ENCODE measurements around the gene DCP2.

DNA sequence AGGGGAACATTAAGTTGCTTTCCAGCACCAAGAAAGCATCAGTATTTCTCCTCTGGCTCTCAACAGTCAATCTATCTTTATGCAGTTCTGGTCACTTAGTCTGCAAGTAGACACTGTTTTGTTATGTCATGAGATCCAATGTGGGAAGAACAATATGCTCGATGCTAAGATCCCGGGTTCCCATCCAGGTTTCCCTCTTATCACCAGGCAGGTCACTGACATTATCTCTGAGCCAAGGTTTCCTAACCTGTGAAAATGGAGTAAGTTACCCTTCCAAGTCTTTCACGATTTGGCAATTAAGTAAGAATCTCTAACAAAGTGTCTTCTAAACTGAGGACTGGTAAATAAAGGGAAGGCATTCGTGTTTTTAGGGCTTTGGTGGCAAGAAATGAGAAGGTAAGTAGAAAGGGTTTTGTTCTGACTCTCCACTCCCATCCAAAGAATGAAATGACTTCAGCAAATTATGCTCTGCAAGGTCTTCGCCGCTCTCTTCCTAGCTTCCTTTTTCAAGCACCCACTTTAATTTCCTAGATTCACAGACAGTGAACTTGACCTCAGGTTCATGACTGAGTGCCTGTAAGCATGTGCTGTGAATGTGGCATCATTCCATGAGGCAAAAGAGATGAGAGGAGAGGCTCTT is 86.4 kb downstream of the DCP2 start:
- TF ChIP-seq SIN3A (IDR thresholded peaks at IDR 0.05; ENCODE audit: borderline replicate concordance, insufficient read depth, low read length) (no peak), POLR2AphosphoS5 (IDR thresholded peaks at IDR 0.05; ENCODE audit: low read depth, low read length) (no peak), TAF1 (IDR thresholded peaks at IDR 0.05; ENCODE audit: borderline replicate concordance, insufficient read depth, low read length) (no peak), FOXP2 (optimal IDR thresholded peaks at IDR 0.05; ENCODE audit: borderline replicate concordance, extremely low read depth, extremely low read length, insufficient read depth) (no peak)
- TF ChIP-seq, protein P1, sequence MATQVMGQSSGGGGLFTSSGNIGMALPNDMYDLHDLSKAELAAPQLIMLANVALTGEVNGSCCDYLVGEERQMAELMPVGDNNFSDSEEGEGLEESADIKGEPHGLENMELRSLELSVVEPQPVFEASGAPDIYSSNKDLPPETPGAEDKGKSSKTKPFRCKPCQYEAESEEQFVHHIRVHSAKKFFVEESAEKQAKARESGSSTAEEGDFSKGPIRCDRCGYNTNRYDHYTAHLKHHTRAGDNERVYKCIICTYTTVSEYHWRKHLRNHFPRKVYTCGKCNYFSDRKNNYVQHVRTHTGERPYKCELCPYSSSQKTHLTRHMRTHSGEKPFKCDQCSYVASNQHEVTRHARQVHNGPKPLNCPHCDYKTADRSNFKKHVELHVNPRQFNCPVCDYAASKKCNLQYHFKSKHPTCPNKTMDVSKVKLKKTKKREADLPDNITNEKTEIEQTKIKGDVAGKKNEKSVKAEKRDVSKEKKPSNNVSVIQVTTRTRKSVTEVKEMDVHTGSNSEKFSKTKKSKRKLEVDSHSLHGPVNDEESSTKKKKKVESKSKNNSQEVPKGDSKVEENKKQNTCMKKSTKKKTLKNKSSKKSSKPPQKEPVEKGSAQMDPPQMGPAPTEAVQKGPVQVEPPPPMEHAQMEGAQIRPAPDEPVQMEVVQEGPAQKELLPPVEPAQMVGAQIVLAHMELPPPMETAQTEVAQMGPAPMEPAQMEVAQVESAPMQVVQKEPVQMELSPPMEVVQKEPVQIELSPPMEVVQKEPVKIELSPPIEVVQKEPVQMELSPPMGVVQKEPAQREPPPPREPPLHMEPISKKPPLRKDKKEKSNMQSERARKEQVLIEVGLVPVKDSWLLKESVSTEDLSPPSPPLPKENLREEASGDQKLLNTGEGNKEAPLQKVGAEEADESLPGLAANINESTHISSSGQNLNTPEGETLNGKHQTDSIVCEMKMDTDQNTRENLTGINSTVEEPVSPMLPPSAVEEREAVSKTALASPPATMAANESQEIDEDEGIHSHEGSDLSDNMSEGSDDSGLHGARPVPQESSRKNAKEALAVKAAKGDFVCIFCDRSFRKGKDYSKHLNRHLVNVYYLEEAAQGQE (IDR thresholded peaks at IDR 0.05; ENCODE audit: insufficient read depth in 1 of 2, low read depth in 2 of 2, low read length in 2 of 2) = no peak

Data from PFSK-1 (cell line).